DMS79 (cell line): ENCODE results near the gene TMEM232.

Experiments used
- DNase-seq: peaks from one replicate; lab custom pipeline; 2025; lab: John Stamatoyannopoulos, UW

The TMEM232 gene

GRCh38 chr5:110514030-110514429, 212.4 kb downstream of the TMEM232 start:
- DNase-seq: no peak

- DNase-seq: no peak
These were observed 214.2 kb downstream of the TMEM232 start for GRCh38 chr5:110512266-110512665.

- DNase-seq: no peak
These were observed 216.3 kb downstream of the TMEM232 start for GRCh38 chr5:110510146-110510545.

- no peak for DNase-seq
These were observed 218.5 kb downstream of the TMEM232 start for GRCh38 chr5:110507972-110508371.

GRCh38 chr5:110506378-110506777, 220.1 kb downstream of the TMEM232 start:
- no peak for DNase-seq

- DNase-seq: no peak
These were observed 230.2 kb downstream of the TMEM232 start for GRCh38 chr5:110496276-110496675.

- DNase-seq: no peak
These were observed 234.0 kb downstream of the TMEM232 start for GRCh38 chr5:110492446-110492845.

- DNase-seq: no peak
These were observed 247.6 kb downstream of the TMEM232 start for GRCh38 chr5:110478895-110479294.

- DNase-seq: no peak
These were observed 248.6 kb downstream of the TMEM232 start for GRCh38 chr5:110477911-110478310.

- DNase-seq: no peak
These were observed 250.3 kb downstream of the TMEM232 start for GRCh38 chr5:110476164-110476563.

- DNase-seq: no peak
These were observed 250.9 kb downstream of the TMEM232 start for GRCh38 chr5:110475529-110475928.

- no peak for DNase-seq
These were observed 257.0 kb downstream of the TMEM232 start for GRCh38 chr5:110469486-110469885.

- no peak for DNase-seq
These were observed 263.4 kb downstream of the TMEM232 start for GRCh38 chr5:110463106-110463505.

GRCh38 chr5:110460837-110461236, 265.6 kb downstream of the TMEM232 start:
- no peak for DNase-seq

- no peak for DNase-seq
These were observed 268.2 kb downstream of the TMEM232 start for GRCh38 chr5:110458313-110458712.

- no peak for DNase-seq
These were observed 283.6 kb downstream of the TMEM232 start for GRCh38 chr5:110442856-110443255.

GRCh38 chr5:110441035-110441434, 285.4 kb downstream of the TMEM232 start:
- DNase-seq: no peak

- no peak for DNase-seq
These were observed 286.4 kb downstream of the TMEM232 start for GRCh38 chr5:110440058-110440457.

- no peak for DNase-seq
These were observed 287.2 kb downstream of the TMEM232 start for GRCh38 chr5:110439296-110439695.

- DNase-seq: no peak
These were observed 291.3 kb downstream of the TMEM232 start for GRCh38 chr5:110435207-110435606.

- DNase-seq: no peak
These were observed 294.9 kb downstream of the TMEM232 start for GRCh38 chr5:110431603-110432002.

GRCh38 chr5:110414360-110414759, 312.1 kb downstream of the TMEM232 start:
- DNase-seq: no peak

GRCh38 chr5:110413856-110414255, 312.6 kb downstream of the TMEM232 start:
- DNase-seq: no peak

GRCh38 chr5:110409571-110409970, 316.9 kb downstream of the TMEM232 start:
- no peak for DNase-seq

- no peak for DNase-seq
These were observed 323.9 kb downstream of the TMEM232 start for GRCh38 chr5:110402562-110402961.
